Anterior cingulate cortex (tissue), 58 donors: ENCODE results near the gene COPS6.
A peak's percentile ranks its signal among the peaks of the same experiment; 100 is the strongest.

Experiments
- DNase-seq, 58 donors: peaks; one replicate each; lab custom pipeline; 2025; lab: John Stamatoyannopoulos, UW

Gene COPS6

GRCh38 chr7:100077205-100077604, 11.6 kb upstream of the COPS6 start:
- no peak for DNase-seq

GRCh38 chr7:100079024-100079560, 9.7 kb upstream of the COPS6 start:
- DNase-seq: peak in 40 of 58 donors; percentile 5 to 87 (median 45)

- no peak for DNase-seq
Measured at GRCh38 chr7:100080907-100081534, 7.7 kb upstream of the COPS6 start.

GRCh38 chr7:100081535-100082102, 7.2 kb upstream of the COPS6 start, which contains the start of gene ZNF3:
Gene ZNF3 (minus strand): TSS chr7:100081723. CDS start chr7:100077357, 4,366 bp downstream.
- DNase-seq: peak; percentile 74 to 99 (median 98)

- DNase-seq: no peak
Measured at GRCh38 chr7:100082978-100083377, 5.8 kb upstream of the COPS6 start.

- DNase-seq: no peak
Measured at GRCh38 chr7:100085515-100085914, 3.3 kb upstream of the COPS6 start.

- DNase-seq: no peak
Measured at GRCh38 chr7:100087055-100087750, 1.6 kb upstream of the COPS6 start.

- no peak for DNase-seq
Measured at GRCh38 chr7:100088095-100088620, 611 bp upstream of the COPS6 start.

GRCh38 chr7:100089458-100090196, 858 bp downstream of the COPS6 start:
- no peak for DNase-seq

- DNase-seq: no peak
Measured at GRCh38 chr7:100090527-100091410, 2.0 kb downstream of the COPS6 start.

- no peak for DNase-seq
Measured at GRCh38 chr7:100091411-100092181, 2.8 kb downstream of the COPS6 start.

GRCh38 chr7:100093054-100093453, 4.3 kb downstream of the COPS6 start:
- no peak for DNase-seq

GRCh38 chr7:100093498-100093897, 4.7 kb downstream of the COPS6 start:
- DNase-seq: peak in 1 of 58 donors; percentile 4

GRCh38 chr7:100093925-100094486, 5.2 kb downstream of the COPS6 start:
- no peak for DNase-seq

- no peak for DNase-seq
Measured at GRCh38 chr7:100095289-100095688, 6.5 kb downstream of the COPS6 start.

- no peak for DNase-seq
Measured at GRCh38 chr7:100095704-100096103, 6.9 kb downstream of the COPS6 start.

- no peak for DNase-seq
Measured at GRCh38 chr7:100098913-100099312, 10.1 kb downstream of the COPS6 start.

GRCh38 chr7:100099452-100099851, 10.7 kb downstream of the COPS6 start:
- DNase-seq: no peak
